PC-9 (cell line): Measurements from ENCODE around the gene BTBD3. TPM values are rescaled to one million over a fixed set of nuclear protein-coding genes. Genes with fewer than 3 reads are reported as not detected.

Experiments used
- BruUV-seq: library from RNA; stranded (reverse); fragments of 400-500 nt; replicated peaks from 2 replicates; lab custom pipeline; 2021; lab: Mats Ljungman, UMichigan
- CTCF ChIA-PET: fragments of 300-600 bp; sonication (Branson Sonifier 250); formaldehyde crosslinking; loops from one replicate; lab custom pipeline; 2022; ENCODE audit warnings: antibody characterized with exemption; lab: Charles Lee
- POLR2A ChIA-PET: fragments of 300-600 bp; sonication (Branson Sonifier 250); formaldehyde crosslinking; loops from one replicate; lab custom pipeline; 2022; ENCODE audit warnings: antibody characterized with exemption; ENCODE audit not compliant: unreplicated experiment; lab: Charles Lee
- DNase-seq, 2 experiments: peaks; one replicate each; pipeline versions ENCODE4 v3.0.0 to v3.0.0-alpha.2; 2015 to 2022; ENCODE audit warnings: mixed read lengths in 1 of 2
- H2AFZ ChIP-seq: fragments of 200-600 bp; sonication (generic); 2 replicates; pipeline ENCODE4 v1.8.1; 2017; ENCODE audit warnings: antibody characterized with exemption
- H3F3A ChIP-seq: fragments of 200-600 bp; sonication (generic); 2 replicates; pipeline ENCODE4 v1.8.1; 2017; ENCODE audit warnings: antibody characterized with exemption, mild to moderate bottlenecking, low read depth; ENCODE audit not compliant: insufficient read depth
- H3K27ac ChIP-seq: fragments of 200-600 bp; sonication (generic); 2 replicates; pipeline ENCODE4 v1.6.1; 2016; ENCODE audit warnings: mixed run types
- H3K27me3 ChIP-seq: fragments of 200-600 bp; sonication (generic); 2 replicates; pipeline ENCODE4 v1.6.1; 2016; ENCODE audit warnings: low read depth, mixed run types; ENCODE audit not compliant: insufficient read depth
- H3K36me3 ChIP-seq: fragments of 200-600 bp; sonication (generic); 2 replicates; pipeline ENCODE4 v1.6.1; 2016; ENCODE audit warnings: low read depth, mixed run types
- H3K4me1 ChIP-seq: fragments of 200-600 bp; sonication (generic); replicated peaks from 2 replicates; pipeline ENCODE4 v1.6.1; 2016; ENCODE audit warnings: mixed run types; ENCODE audit not compliant: insufficient read depth
- H3K4me2 ChIP-seq: fragments of 200-600 bp; sonication (generic); 2 replicates; pipeline ENCODE4 v1.6.1; 2017; ENCODE audit warnings: mixed run types
- H3K4me3 ChIP-seq: fragments of 200-600 bp; sonication (generic); 2 replicates; pipeline ENCODE4 v1.6.1; 2016; ENCODE audit warnings: mixed run types
- H3K79me2 ChIP-seq: fragments of 200-600 bp; sonication (generic); 2 replicates; pipeline ENCODE4 v1.6.1; 2017; ENCODE audit warnings: low read depth, mixed run types
- H3K9me2 ChIP-seq: fragments of 200-600 bp; sonication (generic); 2 replicates; pipeline ENCODE4 v1.8.1; 2017; ENCODE audit warnings: mild to moderate bottlenecking; ENCODE audit not compliant: insufficient read depth
- H3K9me3 ChIP-seq: fragments of 200-600 bp; sonication (generic); 2 replicates; pipeline ENCODE4 v1.8.1; 2016; ENCODE audit warnings: low read depth; ENCODE audit not compliant: insufficient read depth
- H4K20me1 ChIP-seq: fragments of 200-600 bp; sonication (generic); 2 replicates; pipeline ENCODE4 v1.8.1; 2017; ENCODE audit not compliant: insufficient read depth
- EZH2 ChIP-seq: fragments of 200-600 bp; sonication (generic); IDR thresholded peaks from 2 replicates; pipeline ENCODE4 v1.8.0; 2017; ENCODE audit warnings: antibody characterized with exemption, low read depth
- intact Hi-C: fragments of 100-400 bp; cut with micrococcal nuclease; formaldehyde crosslinking; loops from one replicate; pipeline ENCODE4 v1.10.0; 2022; ENCODE audit not compliant: unreplicated experiment
- total RNA-seq: library from RNA; stranded (reverse); gene quantifications from 2 replicates; pipeline ENCODE4 v1.2.3, GENCODE V29; 2021
- TF ChIP-seq, protein P1 (sequence below): fragments of 200-600 bp; sonication (generic); conservative IDR thresholded peaks from 2 replicates; pipeline ENCODE4 v1.6.1; 2017; ENCODE audit warnings: mixed run types, antibody characterized with exemption, mild to moderate bottlenecking, moderate library complexity

Gene BTBD3
- total RNA-seq, 1 experiment from 2014 or later: 17.6 TPM

DNA sequence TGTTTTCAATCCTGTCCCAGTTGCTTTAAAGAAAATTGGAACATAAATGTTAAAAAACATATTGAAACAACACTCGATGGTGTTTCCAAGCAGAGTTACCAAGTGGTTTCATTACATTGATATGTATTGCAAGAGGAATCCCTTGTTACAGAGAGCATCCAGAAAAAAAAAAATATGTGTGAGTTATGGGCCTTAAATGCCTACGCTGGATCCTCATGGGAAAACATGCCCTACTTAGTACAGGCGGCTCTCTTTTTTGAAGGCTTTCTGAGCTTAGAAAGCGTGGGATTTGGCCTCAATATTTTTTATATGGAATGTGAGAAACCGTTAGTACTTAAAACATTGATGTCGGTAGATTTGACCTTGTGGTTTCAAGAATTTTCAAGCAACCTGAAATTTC, 26.1 kb downstream of the BTBD3 start:
- H3K27me3 ChIP-seq: no peaks in the 10 kb centered on the region
- no peak overlapping the region for H2AFZ ChIP-seq
- H3K9me3 ChIP-seq: no peaks in the 10 kb centered on the region
- no peaks in the 10 kb centered on the region for H3K79me2 ChIP-seq
- H4K20me1 ChIP-seq: no peaks in the 10 kb centered on the region
- no peaks in the 10 kb centered on the region for H3K4me1 ChIP-seq
- BruUV-seq: no TSS peak
- TF ChIP-seq EZH2: no peak
- TF ChIP-seq, protein P1, sequence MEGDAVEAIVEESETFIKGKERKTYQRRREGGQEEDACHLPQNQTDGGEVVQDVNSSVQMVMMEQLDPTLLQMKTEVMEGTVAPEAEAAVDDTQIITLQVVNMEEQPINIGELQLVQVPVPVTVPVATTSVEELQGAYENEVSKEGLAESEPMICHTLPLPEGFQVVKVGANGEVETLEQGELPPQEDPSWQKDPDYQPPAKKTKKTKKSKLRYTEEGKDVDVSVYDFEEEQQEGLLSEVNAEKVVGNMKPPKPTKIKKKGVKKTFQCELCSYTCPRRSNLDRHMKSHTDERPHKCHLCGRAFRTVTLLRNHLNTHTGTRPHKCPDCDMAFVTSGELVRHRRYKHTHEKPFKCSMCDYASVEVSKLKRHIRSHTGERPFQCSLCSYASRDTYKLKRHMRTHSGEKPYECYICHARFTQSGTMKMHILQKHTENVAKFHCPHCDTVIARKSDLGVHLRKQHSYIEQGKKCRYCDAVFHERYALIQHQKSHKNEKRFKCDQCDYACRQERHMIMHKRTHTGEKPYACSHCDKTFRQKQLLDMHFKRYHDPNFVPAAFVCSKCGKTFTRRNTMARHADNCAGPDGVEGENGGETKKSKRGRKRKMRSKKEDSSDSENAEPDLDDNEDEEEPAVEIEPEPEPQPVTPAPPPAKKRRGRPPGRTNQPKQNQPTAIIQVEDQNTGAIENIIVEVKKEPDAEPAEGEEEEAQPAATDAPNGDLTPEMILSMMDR: no peak
- no peak for DNase-seq
- ChIA-PET CTCF (interaction anchor here (0.6 kb wide), 1 partner anchor 13 kb away, joined by 4 read pairs; no protein-coding TSS in a partner anchor), POLR2A (interaction anchor here (0.6 kb wide), 1 partner anchor 1391 kb away, joined by 6 read pairs; no protein-coding TSS in a partner anchor)
- H3K4me2 ChIP-seq: no peak overlapping the region
- no peak overlapping the region for H3K4me3 ChIP-seq
- no peak overlapping the region for H3K27ac ChIP-seq
- no peaks in the 10 kb centered on the region for H3F3A ChIP-seq
- no peaks in the 10 kb centered on the region; the same call in 1 of the 2 replicates for H3K9me2 ChIP-seq
- H3K36me3 ChIP-seq: no peaks in the 10 kb centered on the region
- intact Hi-C loops: no loop called here

DNA sequence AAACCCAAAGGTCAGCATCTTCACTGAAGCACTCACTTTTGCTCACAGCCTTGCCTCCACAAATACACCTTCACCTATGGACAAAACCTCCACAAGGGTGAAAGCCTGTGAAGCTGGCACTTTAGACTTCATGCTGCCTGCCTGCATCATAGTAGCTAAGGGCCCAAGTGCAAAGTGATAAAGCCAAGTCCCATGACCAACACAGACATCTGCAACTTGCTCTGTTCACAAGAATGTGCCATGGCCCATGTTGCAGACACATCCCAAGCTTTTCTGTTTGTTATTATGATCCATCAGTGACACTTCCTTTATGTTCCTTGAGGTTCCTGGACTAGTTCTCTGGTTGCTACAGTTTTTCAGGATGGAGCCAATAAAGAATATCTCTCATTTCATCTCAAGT, 31.1 kb downstream of the BTBD3 start:
- no peak for DNase-seq
- CTCF ChIA-PET: no interaction called here

DNA sequence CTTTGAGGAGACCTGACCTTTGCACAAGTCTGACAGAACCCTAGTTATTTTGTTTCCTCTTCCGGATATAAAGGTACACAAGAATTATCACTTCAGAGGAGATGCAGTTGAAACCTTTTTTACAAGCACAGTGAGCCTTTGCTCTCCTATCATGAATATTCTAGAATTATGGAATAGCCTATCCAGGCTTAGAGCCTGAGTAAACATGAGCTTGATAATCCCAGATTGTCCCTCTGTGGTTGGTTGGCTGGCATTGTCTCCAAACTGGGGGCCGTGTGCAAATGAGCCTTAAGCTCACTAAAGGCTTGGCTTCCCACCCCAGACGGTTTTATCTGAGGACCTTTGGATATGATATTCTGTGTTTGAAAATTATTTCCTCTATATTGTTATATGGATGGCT, 32.0 kb downstream of the BTBD3 start:
- H3K4me3 ChIP-seq: no peak overlapping the region
- no peaks in the 10 kb centered on the region for H3K27me3 ChIP-seq
- H3K36me3 ChIP-seq: no peaks in the 10 kb centered on the region
- no peaks in the 10 kb centered on the region for H4K20me1 ChIP-seq
- H3K27ac ChIP-seq: no peak overlapping the region
- H3K4me2 ChIP-seq: no peak overlapping the region
- ChIA-PET CTCF (no interaction called here), POLR2A (no interaction called here)
- no peak for DNase-seq
- no peaks in the 10 kb centered on the region for H3K9me2 ChIP-seq
- no peaks in the 10 kb centered on the region for H3K79me2 ChIP-seq
- TF ChIP-seq, protein P1: no peak
- no peak for TF ChIP-seq EZH2
- BruUV-seq: no TSS peak
- H3K4me1 ChIP-seq: no peaks in the 10 kb centered on the region
- no peak overlapping the region for H2AFZ ChIP-seq
- intact Hi-C loops: no loop called here
- no peaks in the 10 kb centered on the region for H3F3A ChIP-seq
- H3K9me3 ChIP-seq: no peaks in the 10 kb centered on the region

More for the DNA sequence above, 31.1 kb downstream of the BTBD3 start:
- Histone ChIP-seq H3K4me1 (no peaks in the 10 kb centered on the region), H3K36me3 (no peaks in the 10 kb centered on the region), H3K9me2 (no peaks in the 10 kb centered on the region), H3K27me3 (no peaks in the 10 kb centered on the region), H3K27ac (no peak overlapping the region), H4K20me1 (no peaks in the 10 kb centered on the region), H2AFZ (no peak overlapping the region), H3K79me2 (no peaks in the 10 kb centered on the region), H3K4me3 (no peak overlapping the region), H3K9me3 (no peaks in the 10 kb centered on the region), H3F3A (no peaks in the 10 kb centered on the region), H3K4me2 (no peak overlapping the region)
- TF ChIP-seq EZH2: no peak
- TF ChIP-seq, protein P1: no peak
- POLR2A ChIA-PET: no interaction called here
- intact Hi-C loops: no loop called here
- BruUV-seq: no TSS peak
